T-cell (primary cell): Measurements from ENCODE around the gene TTC7B. TPM values are rescaled to one million over a fixed set of nuclear protein-coding genes. Genes with fewer than 3 reads are reported as not detected.

ENCODE experiments used
- ATAC-seq, 4 experiments: fragments of 200-7000 bp in 3 of 4; fragments of 150-1000 bp in 1 of 4; cut with Tn5 transposase; replicated peaks in 1 of 4; 1 replicate in 3 of 4; 2 replicates in 1 of 4; pipeline ENCODE4 v1.10.0; 2021; ENCODE audit warnings: moderate library complexity in 3 of 4, mild to moderate bottlenecking in 2 of 4, moderate number of reproducible peaks in 1 of 4
- CTCF ChIA-PET, 2 donors: fragments of 300-600 bp; sonication (Branson Sonifier 250); formaldehyde crosslinking; loops; one replicate each; lab custom pipeline; 2022; ENCODE audit warnings: antibody characterized with exemption in 2 of 2; lab: Charles Lee
- POLR2A ChIA-PET, 2 donors: fragments of 300-600 bp; sonication (Branson Sonifier 250); formaldehyde crosslinking; loops; one replicate each; lab custom pipeline; 2022; ENCODE audit warnings: antibody characterized with exemption in 2 of 2; lab: Charles Lee
- DNase-seq, 35 experiments: peaks; one replicate each; pipeline versions ENCODE4 v3.0.0 to v3.0.0-alpha.2; 2013 to 2023
- H3K27ac ChIP-seq: one replicate; pipeline ENCODE4 v1.5.1; 2013; ENCODE audit warnings: low read length
- H3K27me3 ChIP-seq, 2 experiments: replicated peaks in 1 of 2; 1 replicate in 1 of 2; 2 replicates in 1 of 2; pipeline versions ENCODE4 v1.6.1 to v1.7.0; 2013; ENCODE audit warnings: low read length in 1 of 2, mixed read lengths in 1 of 2; ENCODE audit not compliant: control insufficient read depth in 2 of 2, insufficient read depth in 2 of 2; ENCODE audit errors: extremely low read depth in 1 of 2
- H3K36me3 ChIP-seq, 2 donors: 1 replicate in 1 of 2; 2 replicates in 1 of 2; pipeline versions ENCODE4 v1.6.1 to v1.7.0; 2013; ENCODE audit warnings: low read length in 1 of 2; ENCODE audit not compliant: control insufficient read depth in 2 of 2, insufficient read depth in 1 of 2; ENCODE audit errors: extremely low read depth in 1 of 2
- H3K4me1 ChIP-seq, 2 experiments: 1 replicate in 1 of 2; 2 replicates in 1 of 2; pipeline versions ENCODE4 v1.6.1 to v1.7.0; 2013; ENCODE audit warnings: low read length in 2 of 2, mixed read lengths in 1 of 2; ENCODE audit not compliant: insufficient read depth in 2 of 2, control insufficient read depth in 1 of 2; ENCODE audit errors: extremely low read depth in 1 of 2
- H3K4me3 ChIP-seq, 2 donors: 1 replicate in 1 of 2; 2 replicates in 1 of 2; pipeline versions ENCODE4 v1.5.1 to v1.7.0; 2013; ENCODE audit warnings: mild to moderate bottlenecking in 2 of 2, low read length in 1 of 2, moderate library complexity in 1 of 2; ENCODE audit not compliant: control insufficient read depth in 1 of 2; ENCODE audit errors: extremely low read depth in 1 of 2
- H3K9me3 ChIP-seq: 2 replicates; pipeline ENCODE4 v1.7.0; 2013
- H3K27ac Mint-ChIP-seq, 2 donors: one replicate each; pipeline ENCODE4 v1.8.0; 2020 to 2021; ENCODE audit warnings: mild to moderate bottlenecking in 2 of 2, mixed read lengths in 2 of 2
- H3K27me3 Mint-ChIP-seq, 2 donors: one replicate each; pipeline ENCODE4 v1.8.0; 2021 to 2022; ENCODE audit warnings: mixed read lengths in 2 of 2
- H3K36me3 Mint-ChIP-seq: one replicate; pipeline ENCODE4 v1.8.0; 2021; ENCODE audit warnings: mixed read lengths
- H3K4me1 Mint-ChIP-seq, 3 donors: one replicate each; pipeline ENCODE4 v1.8.0; 2020 to 2022; ENCODE audit warnings: mixed read lengths in 3 of 3, mild to moderate bottlenecking in 1 of 3
- H3K4me3 Mint-ChIP-seq, 3 donors: one replicate each; pipeline ENCODE4 v1.8.0; 2020 to 2022; ENCODE audit warnings: mild to moderate bottlenecking in 3 of 3, mixed read lengths in 3 of 3, moderate library complexity in 3 of 3
- H3K9me3 Mint-ChIP-seq, 3 donors: one replicate each; pipeline ENCODE4 v1.8.0; 2020 to 2022; ENCODE audit warnings: mixed read lengths in 3 of 3
- WGBS: methylation state at CpG from one replicate; pipeline ENCODE4 v1.1.5; 2013; ENCODE audit warnings: missing lambda C conversion rate; ENCODE audit not compliant: insufficient coverage; 5-methylcytosine and 5-hydroxymethylcytosine counted together
- total RNA-seq, 35 experiments: library from RNA in 6 of 35; stranded (reverse) in 6 of 35; fragments of 120-200 nt in 1 of 35; gene quantifications; one replicate each; pipeline versions ENCODE4 v1.2.1 to v1.2.4 and lab custom pipeline; 2013 to 2026

The TTC7B gene
- total RNA-seq, 5 donors from 2014 or later (not counting 1 experiment from before 2014, with no cell fraction given): 1.5 to 2.6 (median 1.7) TPM

DNA sequence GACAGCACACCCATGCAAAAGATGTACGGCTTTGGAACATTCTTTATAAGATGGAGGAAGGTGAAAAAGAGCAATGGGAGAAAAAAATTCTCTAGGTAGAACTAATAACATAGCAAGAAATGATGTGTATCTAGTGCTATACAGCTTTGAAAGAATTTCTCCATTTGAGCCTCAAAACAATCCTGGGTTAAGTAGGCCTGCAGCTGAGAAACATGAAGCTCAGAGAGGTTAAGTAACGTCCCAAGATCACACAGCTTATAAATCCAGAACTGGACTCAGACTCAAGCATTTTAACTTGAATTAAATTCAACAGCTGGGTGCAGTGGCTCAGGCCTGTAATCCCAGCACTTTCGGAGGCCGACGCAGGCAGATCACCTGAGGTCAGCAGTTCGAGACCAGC lies 32.9 kb downstream of the TTC7B start:
- ATAC-seq (no peak), DNase-seq (no peak)
- Histone ChIP-seq H3K9me3 (no peaks in the 10 kb centered on the region), H3K27me3 (peaks cover 0 to 2% of the 10 kb centered on the region in 2 experiments), H3K4me3 (no peak overlapping the region), H3K4me1 (no peaks in the 10 kb centered on the region), H3K27ac (no peak overlapping the region), H3K36me3 (no peaks in the 10 kb centered on the region)
- H3K4me3 Mint-ChIP-seq: no peak overlapping the region
- H3K9me3 Mint-ChIP-seq: no peaks in the 10 kb centered on the region
- no peaks in the 10 kb centered on the region for H3K36me3 Mint-ChIP-seq
- H3K4me1 Mint-ChIP-seq: no peaks in the 10 kb centered on the region
- ChIA-PET CTCF (no interaction called here), POLR2A (no interaction called here)
- H3K27me3 Mint-ChIP-seq: no peaks in the 10 kb centered on the region
- no peak overlapping the region for H3K27ac Mint-ChIP-seq
- WGBS: 100% methylated on average over 1 of the region's 6 CpGs

DNA sequence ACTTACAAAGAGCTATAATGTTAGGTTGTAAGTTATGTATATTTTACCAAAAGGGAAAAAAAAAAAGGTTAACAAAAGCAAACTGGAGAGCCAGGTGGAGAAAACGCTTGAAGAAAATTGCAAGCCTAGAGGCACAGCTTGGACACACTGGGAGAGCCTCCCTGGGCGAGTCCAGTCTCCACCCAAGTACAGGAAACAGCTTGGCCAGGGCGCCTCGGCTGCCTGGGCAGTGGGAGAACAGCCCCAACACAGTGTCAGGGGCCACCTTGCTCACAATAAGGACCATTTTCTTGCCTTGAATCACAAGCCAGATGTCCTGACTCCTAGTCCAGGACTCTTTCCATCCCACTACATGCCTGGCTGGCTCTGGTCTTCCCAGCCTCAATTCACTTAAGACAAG lies 33.3 kb downstream of the TTC7B start:
- Histone ChIP-seq H3K4me3 (no peak overlapping the region), H3K9me3 (no peaks in the 10 kb centered on the region), H3K4me1 (no peaks in the 10 kb centered on the region), H3K27me3 (peaks cover 0 to 2% of the 10 kb centered on the region in 2 experiments), H3K36me3 (no peaks in the 10 kb centered on the region), H3K27ac (no peak overlapping the region)
- H3K36me3 Mint-ChIP-seq: no peaks in the 10 kb centered on the region
- ATAC-seq: no peak
- DNase-seq: no peak
- ChIA-PET CTCF (no interaction called here), POLR2A (interaction anchor here in 1 of 2 donors (0.6 kb wide), 1 partner anchor 37 kb away, joined by 3 read pairs; no protein-coding TSS in a partner anchor)
- no peak overlapping the region for H3K4me3 Mint-ChIP-seq
- H3K9me3 Mint-ChIP-seq: no peaks in the 10 kb centered on the region
- H3K27me3 Mint-ChIP-seq: no peaks in the 10 kb centered on the region
- WGBS: 88% methylated on average over 4 of the region's 4 CpGs
- no peaks in the 10 kb centered on the region for H3K4me1 Mint-ChIP-seq
- H3K27ac Mint-ChIP-seq: no peak overlapping the region

DNA sequence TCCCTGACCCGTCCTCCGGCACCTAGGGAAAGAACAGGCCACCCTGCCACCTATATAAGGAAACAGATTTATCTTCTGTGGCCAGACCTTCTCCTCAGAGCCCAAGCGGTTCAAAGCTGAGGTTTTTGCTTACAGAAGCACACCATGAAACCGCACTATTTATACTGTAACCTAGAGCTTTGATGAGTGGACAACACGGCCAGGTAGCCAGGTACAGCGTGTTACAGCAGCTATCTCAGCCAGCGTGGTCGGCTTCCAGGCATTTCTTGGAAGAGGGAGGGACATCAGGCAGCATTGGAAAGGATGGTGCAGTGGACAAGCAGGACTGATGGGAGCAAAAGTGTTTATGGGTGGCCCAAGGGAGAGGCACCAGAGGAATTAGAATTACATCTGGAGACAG lies 34.4 kb downstream of the TTC7B start:
- H3K4me1 Mint-ChIP-seq: no peaks in the 10 kb centered on the region
- Histone ChIP-seq H3K27me3 (peaks cover 0 to 2% of the 10 kb centered on the region in 2 experiments), H3K9me3 (no peaks in the 10 kb centered on the region), H3K4me1 (no peaks in the 10 kb centered on the region), H3K4me3 (no peak overlapping the region), H3K36me3 (no peaks in the 10 kb centered on the region), H3K27ac (no peak overlapping the region)
- H3K36me3 Mint-ChIP-seq: no peaks in the 10 kb centered on the region
- ChIA-PET CTCF (no interaction called here), POLR2A (no interaction called here)
- H3K27me3 Mint-ChIP-seq: no peaks in the 10 kb centered on the region
- H3K9me3 Mint-ChIP-seq: no peaks in the 10 kb centered on the region
- no peak overlapping the region for H3K27ac Mint-ChIP-seq
- DNase-seq (no peak), ATAC-seq (no peak)
- 88% methylated on average over 7 of the region's 8 CpGs for WGBS
- H3K4me3 Mint-ChIP-seq: no peak overlapping the region

DNA sequence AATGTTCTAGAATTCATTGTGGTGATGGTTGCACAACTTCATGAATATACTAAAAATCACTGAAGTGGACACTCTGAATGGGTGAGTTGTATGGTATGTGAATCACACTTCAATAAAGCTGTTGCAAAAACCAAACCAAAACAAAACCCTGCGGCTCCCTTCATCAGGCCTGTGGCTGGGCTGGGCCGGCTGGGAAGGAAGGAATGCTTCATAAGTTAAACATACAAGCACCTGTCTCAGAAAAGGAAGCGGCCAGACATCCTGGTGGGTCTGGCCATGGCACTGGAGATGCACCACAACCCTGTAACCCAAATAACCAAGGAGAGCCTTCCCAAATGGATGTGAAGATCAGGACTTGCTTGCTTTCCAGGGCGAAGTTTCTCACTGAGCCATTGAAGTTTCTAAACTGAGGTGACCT lies 34.9 kb downstream of the TTC7B start:
- H3K36me3 ChIP-seq: no peaks in the 10 kb centered on the region
- no peaks in the 10 kb centered on the region for H3K36me3 Mint-ChIP-seq
- no peaks in the 10 kb centered on the region for H3K27me3 Mint-ChIP-seq
- ChIA-PET CTCF (no interaction called here), POLR2A (no interaction called here)
- no peak overlapping the region for H3K4me3 ChIP-seq
- no peak overlapping the region for H3K27ac Mint-ChIP-seq
- H3K4me1 Mint-ChIP-seq: no peaks in the 10 kb centered on the region
- ATAC-seq (no peak), DNase-seq (no peak)
- H3K4me1 ChIP-seq: no peaks in the 10 kb centered on the region
- no peaks in the 10 kb centered on the region for H3K9me3 ChIP-seq
- peaks cover 0 to 2% of the 10 kb centered on the region in 2 experiments for H3K27me3 ChIP-seq
- no peak overlapping the region for H3K27ac ChIP-seq
- H3K9me3 Mint-ChIP-seq: no peaks in the 10 kb centered on the region
- no peak overlapping the region for H3K4me3 Mint-ChIP-seq
- WGBS: 100% methylated on average over 3 of the region's 4 CpGs

DNA sequence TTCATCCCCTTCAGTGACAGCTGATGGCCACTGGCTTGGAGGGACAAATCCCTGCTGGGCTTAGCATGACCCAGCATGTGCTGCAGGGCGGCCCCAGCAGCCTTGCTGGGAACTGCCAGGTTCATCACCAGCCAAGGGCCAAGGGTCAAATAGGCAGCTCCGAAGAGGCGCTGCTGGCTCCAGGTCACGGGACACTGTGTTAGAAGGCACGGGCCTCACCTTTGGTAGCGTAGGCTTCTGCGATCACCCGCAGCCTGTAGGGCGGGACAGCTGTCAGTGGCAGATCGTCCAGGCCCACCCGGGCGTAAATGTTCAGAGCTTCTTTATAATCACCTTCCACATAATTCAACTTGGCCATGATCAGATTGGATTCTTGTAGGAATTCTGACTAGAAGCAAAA lies 35.7 kb downstream of the TTC7B start:
- Mint-ChIP-seq H3K9me3 (no peaks in the 10 kb centered on the region), H3K36me3 (no peaks in the 10 kb centered on the region), H3K4me1 (no peaks in the 10 kb centered on the region), H3K27ac (no peak overlapping the region), H3K27me3 (no peaks in the 10 kb centered on the region), H3K4me3 (no peak overlapping the region)
- ChIA-PET POLR2A (no interaction called here), CTCF (no interaction called here)
- H3K36me3 ChIP-seq: no peaks in the 10 kb centered on the region
- H3K4me1 ChIP-seq: no peaks in the 10 kb centered on the region
- no peak overlapping the region for H3K4me3 ChIP-seq
- H3K27ac ChIP-seq: no peak overlapping the region
- peaks cover 0 to 2% of the 10 kb centered on the region in 2 experiments for H3K27me3 ChIP-seq
- H3K9me3 ChIP-seq: no peaks in the 10 kb centered on the region
- DNase-seq (no peak), ATAC-seq (no peak)
- WGBS: 95% methylated on average over 5 of the region's 12 CpGs

DNA sequence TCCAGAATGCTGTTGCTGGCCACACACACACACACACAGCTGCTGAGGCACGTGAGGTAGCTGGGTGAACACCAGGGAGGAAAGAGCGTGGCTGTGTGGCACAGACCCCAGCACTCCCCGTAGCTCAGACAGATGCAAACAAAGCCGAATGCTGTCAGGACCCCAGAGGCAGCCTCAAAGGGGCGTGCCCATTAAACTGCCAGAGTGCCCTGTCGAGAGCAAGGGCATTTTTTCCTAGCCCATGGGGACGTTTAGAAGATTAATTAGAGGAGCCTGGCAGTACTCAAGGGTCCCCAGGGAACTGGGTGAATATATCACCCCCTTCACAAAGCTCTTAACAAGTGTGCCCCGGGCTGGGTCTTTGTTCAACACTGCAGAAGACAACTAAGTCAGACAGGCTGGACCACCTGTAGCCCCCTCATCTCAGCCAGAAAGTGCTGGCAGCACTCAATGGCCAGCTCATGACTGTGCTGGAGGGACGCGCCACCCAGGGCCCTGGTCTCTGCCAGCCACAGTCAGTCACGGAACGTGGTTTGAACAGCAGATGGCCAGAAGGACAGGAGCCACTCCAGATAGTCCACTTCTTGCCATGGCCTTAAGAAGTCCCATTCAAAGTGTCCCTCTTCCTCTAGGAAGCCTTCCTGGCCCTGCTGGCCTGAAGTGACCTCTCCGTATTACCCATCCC lies 37.5 kb downstream of the TTC7B start:
- Histone ChIP-seq H3K4me1 (no peaks in the 10 kb centered on the region), H3K27me3 (peaks cover 0 to 4% of the 10 kb centered on the region in 2 experiments), H3K27ac (no peak overlapping the region), H3K9me3 (no peaks in the 10 kb centered on the region), H3K4me3 (no peak overlapping the region), H3K36me3 (no peaks in the 10 kb centered on the region)
- WGBS: 87% methylated on average over 9 of the region's 13 CpGs
- no peaks in the 10 kb centered on the region for H3K27me3 Mint-ChIP-seq
- ATAC-seq: no peak
- ChIA-PET CTCF (no interaction called here), POLR2A (interaction anchor here in 1 of 2 donors (0.7 kb wide), 1 partner anchor 115 kb away, joined by 3 read pairs; no protein-coding TSS in a partner anchor)
- no peaks in the 10 kb centered on the region for H3K4me1 Mint-ChIP-seq
- no peaks in the 10 kb centered on the region for H3K36me3 Mint-ChIP-seq
- H3K27ac Mint-ChIP-seq: no peak overlapping the region
- H3K9me3 Mint-ChIP-seq: no peaks in the 10 kb centered on the region
- H3K4me3 Mint-ChIP-seq: no peak overlapping the region
- no peak for DNase-seq
